Activated CD8-positive, alpha-beta memory T cell treated with anti-CD3 and anti-CD28 coated beads for 4 hours (primary cell): ENCODE measurements around the gene XPC.
"Not testable (repeated sequence)": the region's sequence is repeated elsewhere in the genome, so short reads cannot be mapped to it uniquely, and the experiment has no call there.

Experiments
- DNase-seq, 2 donors: peaks; one replicate each; pipeline ENCODE4 v3.0.0-alpha.2; 2020; ENCODE audit warnings: low read depth in 2 of 2

Gene XPC

DNA sequence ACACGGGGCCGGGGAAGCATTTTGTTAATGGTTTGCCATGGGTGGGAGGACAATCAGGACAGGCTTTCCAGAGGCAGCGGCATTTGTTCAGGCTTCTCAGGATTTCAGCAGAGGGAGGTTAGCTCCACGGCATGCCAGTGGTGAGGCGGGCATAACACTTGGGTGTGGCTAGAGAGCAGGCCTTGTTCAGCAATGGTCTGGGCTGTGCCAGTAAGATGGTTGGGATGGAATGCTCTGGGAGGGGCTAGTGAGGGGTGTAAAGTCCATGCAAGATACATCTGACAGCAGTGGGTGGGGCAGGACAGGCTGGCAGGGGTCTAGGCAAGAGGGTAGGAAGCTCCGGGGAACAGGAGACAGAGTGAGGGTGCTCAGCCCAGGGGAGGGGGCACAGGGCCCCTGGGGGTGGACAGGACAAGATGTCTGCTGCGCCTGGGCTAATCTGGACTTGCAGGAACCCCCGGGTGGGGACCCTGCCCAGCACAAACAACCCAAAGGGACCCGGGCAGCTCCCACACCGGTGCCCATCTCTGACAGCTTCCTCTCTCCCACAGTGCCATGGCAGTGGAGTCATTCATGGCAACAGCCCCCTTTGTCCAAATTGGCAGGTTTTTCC is 45.1 kb downstream of the XPC start:
- no peak for DNase-seq

DNA sequence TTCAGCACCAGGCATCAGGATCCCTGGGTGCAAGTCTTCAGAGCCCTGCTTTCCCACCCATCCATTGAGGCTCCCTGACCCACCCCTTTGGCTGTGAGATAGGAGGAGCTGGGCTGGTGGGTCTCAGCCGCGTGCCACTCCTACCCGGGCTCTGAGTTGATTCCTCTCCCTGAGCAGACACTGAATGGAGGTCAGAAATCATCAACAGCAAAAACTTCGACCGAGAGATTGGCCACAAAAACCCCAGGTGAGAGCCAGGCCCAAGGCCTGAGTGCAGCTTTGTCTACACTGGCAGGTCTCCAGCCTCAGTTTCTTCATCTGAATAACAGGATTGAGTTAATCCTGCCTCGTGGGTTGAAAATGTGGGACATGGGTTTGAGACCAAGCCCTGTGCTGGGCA is 45.7 kb downstream of the XPC start:
- no peak for DNase-seq

DNA sequence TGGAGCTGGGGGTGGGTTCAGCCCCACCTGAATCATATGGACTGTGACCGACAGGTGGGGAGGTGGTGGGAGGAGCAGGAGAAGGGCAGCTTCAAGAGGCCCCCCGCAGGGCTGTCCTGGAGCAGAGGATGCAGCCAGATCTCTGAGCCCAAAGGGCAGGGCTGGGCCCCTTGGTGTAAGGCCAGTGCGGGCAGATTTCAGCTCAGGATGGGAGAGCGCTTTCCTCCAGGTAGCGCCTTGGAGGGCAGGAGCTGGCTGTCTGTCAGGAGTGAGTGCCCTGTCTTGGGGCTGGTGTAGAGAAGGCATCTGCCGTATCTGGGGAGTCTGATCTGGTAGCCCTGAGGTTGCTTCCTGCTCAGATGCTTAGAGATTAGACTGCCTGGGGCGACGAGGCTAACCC is 46.3 kb downstream of the XPC start:
- DNase-seq: no peak

DNA sequence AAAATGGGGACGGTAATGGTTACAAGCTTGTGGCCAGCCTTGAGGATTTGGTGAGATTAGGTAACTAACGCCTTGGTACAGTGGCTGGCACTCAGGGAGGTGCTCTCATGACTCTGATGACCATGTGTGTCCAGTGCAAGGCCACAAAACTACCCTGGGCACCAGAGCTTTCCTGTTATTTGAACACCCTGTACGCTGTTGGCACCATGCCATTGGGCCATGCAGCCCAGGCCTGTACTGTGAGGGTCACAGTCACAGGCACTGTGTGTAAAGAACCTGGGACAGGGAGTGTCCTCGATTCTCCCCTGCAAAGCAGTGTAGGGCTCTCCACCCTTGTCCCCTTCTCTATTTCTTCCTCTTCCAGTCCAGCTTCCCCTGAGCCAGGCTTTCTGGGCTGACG is 47.3 kb downstream of the XPC start:
- no peak for DNase-seq

DNA sequence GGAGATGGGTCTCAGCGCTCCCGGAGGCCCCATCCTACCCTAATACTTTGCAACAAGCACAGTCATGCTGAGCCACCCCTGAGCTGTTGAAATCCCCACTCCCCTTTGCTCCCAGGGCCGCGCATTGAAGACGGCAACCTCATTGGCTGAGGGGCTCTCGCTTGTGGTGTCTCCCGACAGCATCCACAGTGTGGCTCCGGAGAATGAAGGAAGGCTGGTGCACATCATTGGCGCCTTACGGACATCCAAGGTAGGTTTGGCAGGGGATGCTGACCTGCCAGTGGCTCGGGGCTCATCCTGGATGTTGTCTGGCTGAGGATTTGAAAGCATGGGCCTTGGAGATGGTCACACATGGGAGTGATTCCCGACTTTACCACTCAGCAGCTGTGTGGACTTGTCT is 47.7 kb downstream of the XPC start:
- DNase-seq: no peak

DNA sequence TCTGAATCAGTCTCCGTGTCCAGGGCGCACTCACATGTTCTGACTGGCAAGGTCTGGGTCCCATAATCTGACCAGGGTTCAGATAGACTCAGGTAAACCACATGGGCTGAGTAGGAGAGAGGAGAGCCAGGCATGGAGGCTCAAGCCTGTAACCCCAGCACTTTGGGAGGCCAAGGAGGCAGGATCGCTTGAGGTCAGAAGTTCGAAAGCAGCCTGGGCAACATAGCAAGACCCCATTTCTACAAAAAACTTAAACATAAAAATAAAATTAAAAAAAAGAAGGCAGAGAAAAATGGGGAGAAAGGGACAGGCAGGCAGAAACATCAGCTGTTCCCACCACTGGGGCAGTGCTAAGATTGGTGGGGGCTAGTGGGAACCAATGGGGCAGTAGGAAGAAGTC is 48.2 kb downstream of the XPC start:
- no peak for DNase-seq

DNA sequence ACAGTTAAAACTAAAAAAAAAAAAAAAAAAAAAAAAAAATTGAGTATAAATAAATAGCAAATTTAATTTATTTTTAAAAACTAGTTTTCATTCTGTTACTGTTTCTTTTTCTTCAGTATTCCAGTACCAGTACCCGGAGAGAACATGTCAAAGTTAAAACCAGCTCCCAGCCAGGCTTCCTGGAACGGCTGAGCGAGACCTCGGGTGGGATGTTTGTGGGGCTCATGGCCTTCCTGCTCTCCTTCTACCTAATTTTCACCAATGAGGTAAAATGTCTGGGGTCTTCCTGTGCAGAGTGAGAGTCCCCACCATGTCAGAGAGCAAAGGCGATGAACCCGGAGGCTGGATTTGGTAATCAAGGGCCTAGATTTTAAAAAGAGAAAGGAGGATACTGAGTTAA is 49.1 kb downstream of the XPC start:
- no peak for DNase-seq

DNA sequence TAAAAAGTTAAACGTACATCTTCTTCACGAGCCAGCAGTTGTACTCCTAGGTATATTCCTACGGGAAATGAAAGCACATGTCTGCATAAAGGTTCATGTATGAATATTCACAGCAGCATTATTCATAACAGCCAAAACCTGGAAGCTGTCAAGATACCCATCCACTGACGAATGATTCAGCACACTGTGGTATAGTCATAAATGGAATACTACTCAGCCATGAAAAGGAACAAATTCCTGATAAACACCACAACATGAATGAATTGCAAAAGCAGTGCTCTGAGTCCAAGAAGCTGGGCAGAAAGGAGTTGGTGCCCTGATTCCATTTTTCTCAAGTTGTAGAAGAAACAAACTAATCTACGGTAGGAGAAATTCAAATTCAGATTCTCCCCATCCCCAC is 49.7 kb downstream of the XPC start:
- DNase-seq: no peak

DNA sequence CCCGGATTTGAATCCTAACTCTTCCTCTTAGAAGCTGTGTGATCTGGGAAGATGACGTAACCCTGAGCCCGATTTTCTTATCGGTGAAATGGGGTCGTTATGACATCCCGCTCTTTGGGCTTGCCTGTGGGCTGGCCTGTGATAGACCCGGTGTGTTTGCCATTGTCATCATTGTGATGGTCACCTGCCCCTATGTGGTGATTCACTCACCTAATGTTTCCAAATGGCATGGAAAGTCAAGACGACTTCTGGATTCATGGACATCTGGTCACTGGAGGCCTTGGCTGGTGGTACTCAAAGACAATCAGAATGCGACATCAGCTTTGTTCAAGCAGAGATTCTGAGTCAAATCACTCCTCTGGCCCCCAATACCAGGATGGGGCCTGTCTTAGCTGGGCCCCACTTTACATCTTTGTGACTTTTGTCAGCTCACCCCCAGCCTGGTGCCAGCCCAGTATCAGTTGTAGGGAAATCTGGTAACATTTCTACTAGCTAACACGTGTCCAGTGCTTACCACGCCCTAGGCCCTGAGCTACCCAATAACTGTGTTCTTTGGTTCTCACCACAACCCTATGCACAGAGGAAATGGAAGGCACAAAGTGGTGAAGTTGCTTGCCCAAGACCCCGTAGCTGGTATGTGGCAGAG is 50.8 kb downstream of the XPC start:
- no peak for DNase-seq

DNA sequence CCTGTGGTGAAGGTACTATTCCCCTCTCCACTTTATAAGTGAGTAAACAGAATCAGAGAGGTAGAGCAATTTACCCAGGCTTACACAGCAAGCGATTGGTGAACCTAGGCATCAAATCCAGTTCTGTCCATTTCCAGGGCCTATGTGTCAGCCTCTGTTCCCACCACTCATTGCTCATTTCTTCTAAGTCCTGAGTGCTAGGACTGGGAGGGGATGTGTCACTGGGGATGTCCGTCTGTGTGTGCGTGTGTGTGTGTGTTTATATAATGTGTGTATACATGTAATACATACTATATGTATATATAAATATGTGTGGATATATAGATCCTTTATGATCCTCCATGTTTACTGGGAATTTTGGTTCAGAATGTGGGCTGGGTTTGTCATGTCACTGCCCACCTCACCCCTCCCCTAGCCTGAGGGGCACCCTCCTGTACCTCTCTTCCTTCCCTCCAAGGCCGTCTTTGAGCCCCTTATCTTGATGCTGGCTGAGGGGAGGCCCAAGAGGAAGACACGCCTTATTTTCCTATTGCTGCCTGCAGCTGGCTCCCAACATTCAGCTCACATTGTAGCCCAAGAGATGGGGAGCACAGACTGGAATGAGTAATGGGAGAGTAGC is 51.4 kb downstream of the XPC start:
- no peak for DNase-seq

DNA sequence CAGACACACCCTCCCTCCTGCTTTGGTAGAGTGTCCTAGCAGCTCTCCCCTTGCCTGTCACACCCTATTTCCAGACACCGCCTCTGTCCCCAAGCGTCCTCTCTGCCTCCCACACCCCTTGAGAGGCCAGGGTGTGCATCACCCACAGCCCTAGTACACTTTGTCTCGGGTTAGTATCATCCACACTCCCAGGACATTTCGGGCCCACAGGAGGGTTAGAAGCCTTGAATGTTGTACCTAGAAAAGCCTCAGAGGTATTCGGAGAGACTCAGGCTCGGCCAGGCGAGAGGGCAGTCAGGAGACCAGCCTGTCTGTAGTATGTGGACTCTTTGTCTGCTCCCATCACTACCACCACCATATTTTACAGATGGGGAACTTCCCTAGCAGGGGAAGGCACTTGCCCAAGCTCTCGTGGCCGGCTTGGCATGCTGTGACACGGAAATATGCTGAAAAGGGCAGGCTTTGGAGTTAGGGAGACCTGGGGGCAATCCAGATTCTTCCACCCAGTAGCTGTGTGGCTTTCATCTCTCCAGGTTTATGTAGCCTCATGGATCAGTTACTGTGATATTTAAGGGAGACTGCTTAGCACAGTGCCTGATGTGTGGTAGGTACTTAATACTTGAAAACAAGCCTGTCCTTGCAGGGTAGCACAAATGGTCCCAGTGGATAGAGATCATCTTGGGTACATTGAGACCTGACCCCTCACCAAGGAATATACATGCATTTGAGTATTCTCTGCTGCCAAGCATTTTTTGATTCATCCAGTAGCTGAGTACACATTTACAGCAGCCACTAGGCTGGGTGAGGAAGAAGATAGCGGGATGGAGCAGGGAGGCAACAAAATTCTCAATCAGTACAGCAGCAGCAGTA is 52.1 kb downstream of the XPC start:
- DNase-seq: no peak

DNA sequence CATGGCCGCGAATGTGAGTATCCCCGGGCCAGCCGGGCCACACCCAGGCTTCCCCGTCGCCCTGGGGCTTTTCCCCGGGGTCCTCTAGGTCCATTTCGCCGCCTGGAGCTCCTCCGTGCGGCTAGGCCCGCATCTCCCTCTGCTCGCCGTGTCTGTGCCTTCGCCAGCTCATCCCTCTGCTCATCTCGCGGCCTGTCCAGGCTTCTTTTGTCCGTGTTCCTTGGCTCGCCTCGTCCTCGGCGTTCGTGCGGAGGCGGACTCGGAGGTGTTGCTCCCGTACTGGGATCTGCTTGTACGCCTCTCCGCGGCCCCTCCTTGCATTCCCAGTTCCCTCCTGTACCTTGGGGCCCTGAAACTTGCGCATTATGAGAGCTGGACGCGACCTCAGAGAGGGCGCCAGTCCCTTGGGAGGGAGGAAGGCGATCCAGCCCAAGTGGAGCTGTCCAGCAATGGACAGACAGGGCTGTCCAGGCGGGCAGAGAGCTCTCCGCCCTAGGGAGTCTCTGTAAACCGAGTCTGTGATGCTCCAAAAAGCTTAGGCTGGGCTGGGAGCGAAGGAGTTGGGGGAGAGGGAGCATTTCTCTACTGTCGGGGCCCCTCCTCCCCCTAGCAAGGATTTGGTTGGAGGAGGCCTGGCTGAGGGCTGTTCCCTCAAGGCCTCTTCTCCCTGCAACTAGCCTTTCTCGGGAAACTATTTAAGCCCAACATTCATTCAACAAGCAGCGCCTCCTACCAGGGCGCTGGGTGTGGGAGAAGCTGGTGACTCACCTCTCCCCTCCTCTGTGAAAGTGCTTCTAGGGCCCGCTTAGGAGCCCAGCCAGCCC is 53.0 kb downstream of the XPC start:
- DNase-seq: peak; percentile 29 to 56

DNA sequence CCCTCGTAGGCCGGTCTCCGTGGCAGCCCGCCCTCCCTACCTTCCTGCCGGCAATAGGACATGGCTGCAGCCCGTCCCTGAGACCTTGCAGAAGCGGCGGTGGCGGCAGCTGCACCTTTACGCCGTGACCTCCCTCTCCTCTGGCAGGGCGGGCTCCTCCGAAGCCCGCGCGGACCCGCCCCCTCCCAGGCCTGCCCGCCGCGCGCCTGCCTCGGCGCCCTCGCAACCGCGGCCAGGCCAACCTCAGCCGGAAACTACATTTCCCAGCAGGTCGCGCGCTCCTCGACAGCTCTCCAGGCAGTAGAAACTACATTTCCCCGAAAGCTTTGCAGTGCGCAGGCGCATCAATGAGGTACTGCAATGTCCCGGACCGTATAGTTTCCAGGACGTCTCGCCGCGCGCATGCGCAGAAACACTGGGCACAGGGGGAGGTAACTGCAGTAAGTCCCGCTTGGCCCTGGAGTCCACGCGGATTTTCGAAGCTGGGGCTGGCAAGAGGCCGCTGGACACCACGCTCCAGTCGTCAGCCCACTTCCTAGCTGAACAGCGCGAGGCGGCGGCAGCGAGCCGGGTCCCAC is 53.7 kb downstream of the XPC start, which contains the start of the genes CHCHD4 and TMEM43:
TSS of gene CHCHD4 (minus strand) at position 256 of the 578 bp plus-strand sequence. CDS start at position 62, 194 bp downstream.
TSS of gene TMEM43 (plus strand) at position 438 of the 578 bp plus-strand sequence. CDS start 142 bp downstream, outside the sequence.
- peak; percentile 96 to 99 for DNase-seq

DNA sequence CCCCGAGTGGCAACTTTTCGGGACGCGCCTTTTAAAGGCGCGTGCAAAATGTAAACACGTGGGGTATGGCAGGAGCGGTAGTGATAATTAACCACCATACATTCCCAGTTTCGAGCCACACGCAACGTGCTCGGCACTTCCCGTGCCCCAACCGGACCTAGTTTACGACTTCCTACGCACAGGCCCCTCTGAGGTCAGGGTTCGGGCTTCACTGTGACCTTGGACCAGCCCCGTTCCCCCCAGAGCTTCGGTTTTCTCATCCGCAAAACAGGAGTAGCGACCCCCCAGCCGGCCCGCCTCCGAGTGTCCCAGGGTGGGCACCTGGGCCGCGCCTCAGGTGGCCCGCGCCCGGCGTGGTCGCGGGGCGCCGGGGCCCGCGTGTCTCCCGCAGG is 54.2 kb downstream of the XPC start:
- peak; percentile 40 to 46 for DNase-seq

DNA sequence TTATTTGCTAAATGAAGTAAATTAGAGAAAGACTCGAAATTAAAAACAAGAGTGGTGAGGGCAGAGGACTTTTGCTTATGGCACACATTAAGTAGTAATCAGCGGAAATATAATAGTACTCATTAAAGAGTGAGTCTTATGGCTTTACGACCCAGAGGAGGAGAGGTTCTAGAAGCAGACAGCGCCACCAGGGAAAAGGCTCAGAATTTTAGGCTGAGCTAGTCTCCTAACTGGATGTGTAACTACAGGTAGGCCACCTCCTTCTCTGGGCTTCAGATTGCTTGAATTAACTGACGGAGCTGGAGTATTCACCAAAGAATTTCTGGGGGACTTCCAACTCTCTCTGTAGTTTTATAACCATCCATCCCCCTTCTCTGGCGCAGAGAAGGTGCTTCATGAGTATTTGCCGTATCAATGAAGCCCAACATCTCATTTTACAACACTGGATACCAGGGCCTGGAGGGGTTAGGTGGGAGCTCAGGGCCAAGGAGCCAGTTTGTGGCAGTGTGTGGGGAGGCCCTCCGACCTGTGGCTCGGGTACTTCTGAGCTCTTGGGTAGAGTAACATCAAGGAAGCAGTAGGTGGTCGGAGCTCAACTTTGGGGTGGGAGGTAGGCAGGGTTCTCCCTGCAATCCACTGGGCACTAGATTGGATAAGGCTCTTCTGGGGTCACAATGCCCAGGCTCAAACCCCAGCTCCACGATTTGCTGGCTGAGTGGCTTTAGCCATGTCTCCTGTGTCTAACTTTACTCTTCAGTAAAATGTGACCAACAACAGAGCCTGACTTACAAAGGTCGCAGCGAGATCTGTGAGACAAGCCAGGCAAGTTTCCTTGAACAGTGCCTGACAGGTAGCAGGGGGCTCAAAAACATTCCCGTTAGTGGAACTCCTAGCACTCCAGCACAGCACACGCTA is 54.8 kb downstream of the XPC start:
- DNase-seq: no peak

DNA sequence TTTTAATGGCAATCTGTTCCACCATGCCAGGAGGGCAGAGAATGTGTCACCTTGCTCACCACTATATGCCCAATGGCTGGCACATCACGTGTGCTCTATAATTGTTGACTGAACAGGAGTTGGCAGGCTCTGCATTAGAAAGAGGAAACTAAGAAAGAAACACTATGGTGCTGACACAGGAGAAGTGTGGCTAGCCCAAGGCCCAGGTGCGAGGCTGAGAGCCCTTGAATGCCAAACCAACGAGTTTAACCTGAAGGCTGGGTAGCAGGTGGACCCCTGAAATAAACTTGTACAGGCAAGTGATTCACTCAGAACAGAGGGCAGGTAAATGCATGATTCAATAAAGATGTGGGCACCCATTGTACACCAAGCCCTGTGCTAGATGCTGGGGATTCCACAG is 56.1 kb downstream of the XPC start:
- no peak for DNase-seq

DNA sequence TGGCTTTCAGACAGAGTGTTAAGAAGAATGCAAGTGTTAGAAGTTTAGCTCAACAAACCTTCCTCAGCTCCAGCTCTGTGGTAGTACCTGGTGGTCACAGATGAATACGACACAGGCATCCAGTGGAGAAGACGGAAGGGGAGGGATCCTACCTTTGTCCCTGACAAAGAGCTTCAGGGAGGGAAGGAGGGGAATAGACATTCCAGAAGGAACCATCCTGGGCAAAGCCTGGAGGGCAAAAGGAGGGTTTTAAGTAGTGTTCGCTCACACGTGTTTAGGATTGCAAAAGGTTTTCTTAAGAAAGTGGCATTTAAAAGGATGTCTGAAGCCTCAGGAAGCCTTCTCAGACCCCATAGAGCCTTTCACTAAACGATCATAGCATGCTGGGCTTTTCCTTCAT is 56.5 kb downstream of the XPC start:
- DNase-seq: no peak

DNA sequence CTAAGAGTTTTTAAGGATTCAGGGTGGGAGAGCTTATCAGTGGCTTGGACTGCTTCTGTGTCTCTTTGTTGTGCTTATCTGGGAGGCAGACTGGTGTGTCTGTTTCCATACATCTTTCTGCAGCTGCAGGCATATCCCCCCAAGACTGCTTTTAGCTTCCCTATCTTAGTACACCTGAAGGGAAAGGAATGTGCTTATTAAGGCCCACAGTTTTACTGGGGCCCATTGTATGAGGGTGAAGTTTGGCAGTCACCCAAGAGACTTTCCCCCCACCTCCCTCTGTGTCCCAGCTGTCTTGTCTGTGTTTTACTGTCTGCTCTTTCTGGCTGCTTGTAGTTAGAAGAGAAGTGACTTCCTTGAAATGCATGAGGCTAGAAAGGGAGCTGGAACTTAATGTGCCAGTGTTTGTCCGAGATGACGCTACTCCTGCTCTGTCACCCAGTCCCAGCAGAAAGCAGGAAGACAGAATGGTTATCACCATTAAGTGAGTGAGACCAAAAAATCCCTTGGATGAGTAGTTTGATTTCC is 57.4 kb downstream of the XPC start:
- DNase-seq: not testable (repeated sequence)

DNA sequence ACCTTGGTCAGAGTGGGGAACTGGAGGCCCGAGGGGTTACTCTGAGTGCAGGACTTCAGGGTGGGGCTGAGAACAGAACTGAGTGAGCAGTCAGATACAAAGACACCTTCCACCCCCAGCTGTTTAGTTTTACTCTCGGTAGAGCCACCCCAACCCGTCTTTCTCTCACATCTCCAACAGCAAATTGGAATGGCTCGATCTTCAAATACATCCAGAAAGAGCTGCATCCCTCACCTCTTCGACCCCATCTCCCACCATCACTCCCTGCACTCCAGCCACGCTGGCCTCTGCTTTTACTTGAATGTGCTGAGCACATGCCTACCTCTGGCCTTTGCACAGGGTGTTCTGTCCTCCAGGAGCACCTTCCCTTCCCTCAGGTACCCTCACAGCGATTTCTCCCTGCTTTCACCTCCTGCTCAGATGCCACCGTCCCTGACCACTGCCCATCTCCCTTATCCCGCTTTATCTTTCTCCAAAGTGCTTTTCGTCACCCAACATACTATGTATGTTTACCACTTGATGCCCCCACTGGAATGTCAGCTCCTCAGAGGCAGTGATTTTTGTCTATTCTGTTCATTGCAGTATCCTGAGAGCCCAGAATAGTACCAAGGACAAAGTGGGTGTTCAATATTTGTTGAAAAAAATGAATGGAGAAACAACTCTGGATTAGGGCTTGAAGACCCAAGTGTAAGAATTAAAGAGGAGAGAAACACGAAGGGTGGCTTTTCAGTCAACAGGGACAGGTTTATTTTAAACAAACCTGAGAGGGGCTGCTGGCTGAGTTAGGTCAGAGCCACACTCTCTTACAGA is 58.1 kb downstream of the XPC start:
- DNase-seq: no peak
